CD4-positive, alpha-beta T cell treated with Interleukin-12 subunit alpha and Interleukin-12 subunit beta, for 1 hour (primary cell): ENCODE data around the gene CA5B.
"Not testable (repeated sequence)": the region's sequence is repeated elsewhere in the genome, so short reads cannot be mapped to it uniquely, and the experiment has no call there.

ENCODE experiments used
- DNase-seq: peaks from one replicate; pipeline ENCODE4 v3.0.0-alpha.2; 2020

CA5B gene

GRCh38 chrX:15815779-15816437, 77.8 kb downstream of the CA5B start:
- DNase-seq = peak; percentile 30

- no peak for DNase-seq
Observed at GRCh38 chrX:15816438-15816809, 78.4 kb downstream of the CA5B start.

GRCh38 chrX:15816886-15817285, 78.8 kb downstream of the CA5B start:
- DNase-seq = peak; percentile 47

- no peak for DNase-seq
Observed at GRCh38 chrX:15820106-15821073, 82.3 kb downstream of the CA5B start.

GRCh38 chrX:15822922-15823321, 84.9 kb downstream of the CA5B start:
- no peak for DNase-seq

- no peak for DNase-seq
Observed at GRCh38 chrX:15825936-15826335, 87.9 kb downstream of the CA5B start.

- DNase-seq = no peak
Observed at GRCh38 chrX:15829217-15829616, 91.1 kb downstream of the CA5B start.

GRCh38 chrX:15831347-15831746, 93.3 kb downstream of the CA5B start:
- DNase-seq = not testable (repeated sequence)

- DNase-seq = no peak
Observed at GRCh38 chrX:15834053-15834452, 96.0 kb downstream of the CA5B start.

- no peak for DNase-seq
Observed at GRCh38 chrX:15834827-15835595, 96.9 kb downstream of the CA5B start.
